Bronchial smooth muscle cell (primary cell): ENCODE data around the gene CPN1. TPM values are rescaled to one million over a fixed set of nuclear protein-coding genes. Genes with fewer than 3 reads are reported as not detected.

Experiments used
- total RNA-seq: library from RNA; depleted of rRNA; stranded (reverse); fragments of >200 nt; gene quantifications from 2 replicates; pipeline ENCODE4 v1.2.1, GENCODE V29; 2014

Gene CPN1
- not detected in 2 replicates for total RNA-seq

DNA sequence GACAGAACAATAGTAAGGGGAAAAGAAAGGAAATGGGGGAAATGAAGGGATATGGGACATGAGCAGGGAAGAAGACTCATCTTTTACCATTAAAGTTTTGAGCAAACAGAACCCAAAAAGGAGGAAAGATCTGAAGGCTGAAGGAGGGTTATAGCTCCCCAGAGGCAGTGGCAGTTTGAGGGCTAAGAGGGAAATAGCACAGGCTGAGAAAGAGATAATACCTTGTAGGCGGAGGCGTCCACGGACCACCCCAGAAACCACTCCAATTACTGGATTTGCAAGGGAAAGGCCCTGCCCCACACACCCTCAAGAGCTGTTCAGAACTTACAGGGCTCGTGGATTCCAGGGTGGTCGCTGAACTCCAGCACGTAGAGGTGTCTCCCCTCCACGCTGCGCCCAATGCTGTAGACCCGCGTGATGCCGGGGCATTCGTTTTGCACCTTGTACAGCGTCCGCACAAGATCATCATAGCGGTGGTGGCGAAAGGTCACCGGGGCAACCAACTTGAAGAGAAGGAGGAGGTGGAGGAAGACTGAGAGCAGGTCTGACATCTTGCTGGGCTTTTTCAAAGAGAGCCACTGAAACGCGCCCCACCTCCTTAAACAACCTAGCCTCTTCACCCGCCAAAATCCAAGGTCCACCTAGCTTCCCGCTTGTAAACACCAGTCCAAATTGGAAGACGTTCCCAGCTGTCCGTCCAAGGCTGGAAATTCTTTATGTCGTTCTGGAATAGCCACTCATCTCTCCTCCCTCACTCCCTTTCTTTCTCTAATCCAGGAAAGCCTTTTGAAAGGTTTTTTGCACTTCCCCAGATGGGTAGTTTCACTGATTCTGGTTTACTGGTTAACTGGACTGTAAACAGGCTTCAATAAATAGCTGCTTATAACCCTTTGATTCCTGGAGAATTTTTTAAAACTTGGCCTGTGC, at the start of gene CPN1:
CPN1 (minus strand) TSS at position 795 of the 927 bp plus-strand sequence; CDS start at position 551, 244 bp downstream.

DNA sequence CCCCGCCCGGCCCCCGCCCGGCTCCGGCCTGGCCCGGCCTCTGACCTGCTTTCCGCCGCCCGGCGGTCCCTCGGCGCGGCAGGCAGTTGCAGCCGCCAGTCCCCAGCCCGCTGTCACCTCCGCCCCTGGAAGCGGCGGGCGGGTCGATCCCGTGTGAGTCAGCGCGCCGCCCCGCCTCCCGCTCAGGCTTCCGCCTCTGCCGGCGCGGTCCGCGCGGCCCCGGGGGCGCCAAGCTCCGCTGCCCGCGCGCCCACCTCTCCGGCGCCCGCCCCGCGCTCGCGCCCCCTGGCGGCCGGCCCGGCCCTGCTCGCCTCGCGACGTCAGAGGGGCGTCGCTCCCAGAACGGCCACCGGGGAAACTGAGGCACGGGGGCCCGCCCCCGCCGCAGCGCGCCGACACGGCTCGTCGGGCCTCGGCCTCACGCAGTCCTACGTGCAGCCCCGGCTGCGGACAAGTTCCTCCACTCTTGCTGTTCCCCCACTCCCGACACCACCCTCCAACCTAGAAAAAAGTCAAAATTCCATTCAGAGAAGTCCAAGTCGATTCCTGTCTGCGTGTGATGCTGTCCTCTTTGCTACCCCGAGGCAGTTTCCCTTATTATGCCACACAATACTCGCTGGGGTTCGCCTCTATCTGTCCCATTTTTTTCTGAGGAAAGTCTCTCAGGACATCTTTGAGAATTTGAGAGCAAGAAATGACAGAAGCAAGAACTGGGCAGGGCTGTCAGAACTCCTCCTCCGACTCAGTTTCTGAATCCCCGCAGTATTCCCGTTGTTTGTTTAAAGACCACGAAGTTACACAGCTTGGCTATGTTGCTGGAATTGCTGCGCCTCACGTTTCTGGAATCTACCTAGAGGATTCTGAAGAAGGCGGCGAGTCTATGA, 71.6 kb downstream of the CPN1 start, which contains the start of gene DNMBP:
DNMBP (minus strand) TSS at position 155 of the 884 bp plus-strand sequence. CDS start 37,823 bp downstream, outside the sequence.

Other genes with a start within 250 kb of the CPN1 start
- gene DNMBP, start 71.9 kb downstream of the CPN1 start, total RNA-seq: 19.2 and 25.0 TPM in 2 replicates
- 32.5 and 32.8 TPM in 2 replicates for gene ERLIN1, start 104.2 kb upstream of the CPN1 start, total RNA-seq
- gene CHUK, start 147.7 kb upstream of the CPN1 start, total RNA-seq: 14.7 and 18.1 TPM in 2 replicates
- 14.3 and 15.1 TPM in 2 replicates for gene CWF19L1, start 185.8 kb upstream of the CPN1 start, total RNA-seq
- 50.1 and 73.3 TPM in 2 replicates for gene BLOC1S2, start 204.8 kb upstream of the CPN1 start, total RNA-seq
- gene PKD2L1, start 248.4 kb upstream of the CPN1 start, total RNA-seq: not detected in 2 replicates